GM21723 (cell line): ENCODE results near the gene CIBAR2.
"Not testable (repeated sequence)": the region's sequence is repeated elsewhere in the genome, so short reads cannot be mapped to it uniquely, and the experiment has no call there.

Experiments used
- ATAC-seq: cut with Tn5 transposase; IDR thresholded peaks from one replicate; pipeline ENCODE4 v1.9.1; 2021; ENCODE audit warnings: mild to moderate bottlenecking, moderate library complexity; ENCODE audit not compliant: unreplicated experiment

The CIBAR2 gene

DNA sequence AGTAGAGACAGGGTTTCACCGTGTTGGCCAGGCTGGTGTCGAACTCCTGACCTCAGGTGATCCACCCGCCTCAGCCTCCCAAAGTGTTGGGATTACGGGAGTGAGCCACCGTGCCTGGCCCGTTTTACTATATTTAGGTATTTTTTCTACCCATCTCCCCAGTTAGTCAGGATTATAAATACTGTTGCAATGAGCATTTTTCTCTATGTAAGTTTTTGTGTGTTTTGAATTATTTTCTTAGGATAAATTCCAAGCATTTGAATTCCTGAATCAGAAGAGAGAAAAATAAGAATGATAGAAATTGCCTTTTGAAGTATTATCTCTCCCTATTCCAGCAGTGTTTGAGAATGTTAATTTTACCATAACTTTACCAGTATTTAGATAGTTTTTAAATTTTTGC lies 48.1 kb downstream of the CIBAR2 start:
- no peak for ATAC-seq

DNA sequence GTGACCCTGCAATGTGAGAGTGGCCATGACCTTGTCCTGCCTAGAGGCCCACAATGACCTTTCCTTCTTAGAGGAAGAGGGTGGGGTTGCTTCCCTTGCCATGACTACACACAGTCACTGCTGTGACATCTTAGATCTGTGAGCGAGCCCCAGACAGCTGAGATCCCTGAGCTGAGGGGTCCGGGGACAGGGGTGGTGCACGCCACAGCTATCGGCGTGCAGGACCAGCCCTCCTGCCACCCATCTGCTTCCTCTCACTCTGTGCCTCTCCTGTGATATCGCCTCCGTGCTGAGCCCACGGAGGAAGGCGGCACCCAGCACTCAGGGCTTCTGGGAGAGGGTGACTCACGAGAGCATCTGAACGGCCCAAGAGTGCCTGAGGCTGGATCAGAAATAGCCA lies 49.4 kb downstream of the CIBAR2 start:
- no peak for ATAC-seq

DNA sequence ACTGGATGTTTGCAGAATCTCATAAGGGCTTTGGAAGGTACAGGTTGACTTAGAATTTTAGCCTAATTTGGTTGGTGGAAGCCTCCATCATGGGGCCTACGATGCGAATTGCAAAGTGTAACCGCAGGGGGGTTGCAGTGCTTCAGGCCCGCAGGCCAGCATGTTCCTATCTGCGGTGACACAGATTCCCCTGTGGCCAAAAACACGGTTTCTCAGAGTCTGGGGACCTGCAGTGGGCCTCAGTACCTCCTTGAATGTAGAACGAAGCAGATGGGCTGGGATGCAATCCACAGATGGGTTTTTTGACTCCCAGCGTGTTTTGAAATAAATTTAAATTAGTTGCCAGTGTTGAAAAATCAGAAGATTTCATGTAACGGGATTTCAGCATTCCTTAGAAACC lies 49.9 kb downstream of the CIBAR2 start:
- no peak for ATAC-seq

DNA sequence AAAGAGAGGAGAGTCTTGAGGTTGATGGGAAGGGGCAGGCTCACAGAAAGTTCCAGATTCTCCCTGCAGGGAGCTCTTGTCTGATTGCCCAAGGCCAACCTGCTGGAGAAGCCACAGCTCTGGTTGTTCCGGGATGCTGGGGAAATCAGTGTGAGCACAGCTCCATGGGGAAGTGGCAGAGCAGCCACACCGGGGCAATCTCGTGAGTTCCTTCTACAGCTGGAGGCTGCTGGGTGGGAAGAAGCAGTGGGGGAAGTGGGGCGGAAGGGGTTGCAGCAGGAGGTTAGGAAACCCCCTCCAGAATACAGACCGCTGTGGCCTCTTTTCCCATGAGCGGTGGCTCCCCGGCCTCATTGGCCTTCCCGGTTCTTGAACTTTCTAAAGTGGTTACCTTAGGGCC lies 50.7 kb downstream of the CIBAR2 start:
- no peak for ATAC-seq

DNA sequence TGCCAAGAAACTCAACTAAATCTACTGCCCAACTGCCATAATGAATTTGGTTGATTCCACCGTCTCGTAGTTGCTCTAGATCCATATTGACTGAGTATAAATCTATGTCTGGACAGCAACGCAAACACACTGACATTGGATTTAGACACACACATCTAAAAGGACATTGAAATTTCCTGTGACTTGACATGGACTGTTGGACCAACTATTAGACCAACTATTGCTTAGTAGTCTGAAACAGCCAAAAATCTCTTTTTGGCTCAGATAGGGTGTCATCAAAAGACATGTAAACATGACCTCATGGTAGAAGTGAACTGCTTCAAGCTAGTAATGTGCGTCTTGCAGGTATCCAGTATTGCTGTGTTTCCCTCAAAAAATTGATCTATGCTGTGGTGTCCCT lies 53.4 kb downstream of the CIBAR2 start:
- ATAC-seq, result no peak

DNA sequence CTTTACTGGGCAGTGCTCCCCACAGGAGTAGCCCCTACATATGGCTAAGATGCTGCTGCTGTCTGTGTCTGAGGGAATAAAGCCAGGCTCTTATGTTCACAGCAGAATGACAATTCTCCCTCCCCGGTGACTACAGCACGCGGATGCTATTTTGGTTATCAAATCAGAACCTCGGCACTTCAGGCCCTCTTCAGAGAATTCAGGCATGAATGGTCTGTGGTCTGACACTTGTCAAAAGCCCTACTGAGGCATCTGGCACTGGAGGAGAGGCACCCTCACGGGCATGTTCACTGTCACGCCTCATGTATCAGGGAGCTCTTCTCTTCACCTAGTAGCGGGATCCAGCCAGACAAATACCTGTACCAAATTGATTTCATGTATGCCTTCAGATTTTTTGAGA lies 54.3 kb downstream of the CIBAR2 start:
- no peak for ATAC-seq

DNA sequence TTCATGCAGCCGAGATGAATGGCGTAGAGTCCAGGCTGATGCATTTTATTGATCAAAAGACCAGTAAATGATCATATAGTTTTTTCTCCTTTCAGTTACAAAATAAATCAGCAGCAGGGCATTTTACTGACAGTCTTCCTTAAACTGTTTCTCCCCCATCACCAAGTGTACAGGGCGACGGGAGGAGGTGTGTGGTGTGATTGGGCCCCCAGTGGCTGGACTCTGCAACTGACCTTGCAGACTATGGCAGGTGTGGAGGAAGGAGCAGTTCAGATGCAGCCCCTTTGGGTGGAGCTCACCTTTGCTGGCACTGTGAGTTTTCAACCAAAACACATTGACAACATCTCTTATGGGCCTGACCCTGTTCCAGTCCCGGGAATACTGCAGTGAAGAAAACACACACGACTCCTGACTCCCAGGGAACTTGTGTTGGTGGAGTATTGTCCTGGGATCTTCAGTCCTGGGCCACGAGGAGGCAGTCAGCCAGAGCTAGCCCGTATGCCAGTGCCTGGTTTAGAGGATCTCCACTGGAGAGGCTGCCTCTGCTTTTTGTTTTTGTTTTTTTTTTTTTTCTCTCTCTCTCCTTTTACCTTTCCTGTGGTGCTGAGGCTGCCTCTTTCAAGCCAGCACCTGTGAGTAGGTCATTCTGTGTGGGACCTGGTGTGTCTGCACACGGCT lies 54.9 kb downstream of the CIBAR2 start:
- no peak for ATAC-seq

DNA sequence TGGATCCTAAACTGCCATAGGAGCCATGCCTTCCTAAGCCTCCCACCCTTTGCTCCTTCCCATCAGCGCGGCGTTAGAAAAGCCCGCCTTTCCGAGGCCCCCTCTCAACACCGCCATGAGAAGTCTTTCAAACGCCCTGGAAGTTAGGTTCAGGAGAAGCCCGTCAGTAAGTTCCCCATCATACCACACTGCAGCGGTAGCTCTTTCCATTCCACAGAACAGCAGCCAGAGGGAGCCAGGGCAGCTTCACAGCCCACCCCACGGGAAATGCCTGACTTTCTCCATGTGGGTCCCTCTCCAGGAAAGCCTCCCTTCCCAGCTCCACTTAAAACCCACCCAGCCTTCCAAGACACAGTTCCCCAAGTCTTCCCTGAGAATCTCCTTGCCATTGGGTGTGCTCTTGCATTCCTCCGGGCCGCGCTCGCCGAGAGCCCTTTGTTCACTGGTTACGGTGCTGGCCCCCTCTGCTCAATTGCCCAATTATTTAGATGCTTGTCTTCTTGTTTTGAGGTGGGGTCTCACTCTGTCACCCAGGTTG lies 56.0 kb downstream of the CIBAR2 start:
- ATAC-seq, result no peak

DNA sequence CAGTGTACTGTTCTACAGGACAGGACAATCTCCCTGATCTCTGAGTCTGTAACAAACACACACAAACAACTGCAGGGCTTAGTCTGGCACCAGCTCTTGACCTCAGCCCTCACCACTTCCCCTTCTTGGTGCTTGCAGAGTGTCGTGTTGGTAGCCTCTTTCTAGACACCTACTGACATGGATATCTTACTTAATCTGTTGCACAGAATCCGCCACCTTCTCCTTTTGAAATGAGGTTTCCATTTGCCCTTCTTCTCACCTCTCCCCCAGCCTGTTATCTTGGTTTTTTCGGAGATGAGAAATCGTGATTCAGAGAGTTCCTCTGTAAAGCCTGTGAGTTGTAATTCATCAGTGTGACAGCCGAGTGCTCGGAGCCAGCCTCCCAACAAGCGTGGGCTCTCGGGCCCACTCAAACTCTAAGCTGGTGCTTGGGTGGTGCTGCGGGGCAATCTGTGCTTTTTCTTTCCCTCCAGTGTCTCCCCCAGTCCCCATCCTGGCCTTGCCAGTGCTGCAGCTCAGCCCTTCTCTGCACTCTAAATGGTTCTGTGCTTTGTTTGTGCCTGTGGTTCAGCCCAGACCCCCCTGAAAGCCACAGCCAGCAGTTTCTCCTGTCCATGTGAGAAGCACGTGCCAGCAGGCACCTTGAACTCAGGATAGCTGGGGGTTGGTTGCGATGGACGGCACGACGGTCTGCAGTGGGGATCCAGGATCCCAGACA lies 56.6 kb downstream of the CIBAR2 start:
- ATAC-seq, result peak; percentile 90

DNA sequence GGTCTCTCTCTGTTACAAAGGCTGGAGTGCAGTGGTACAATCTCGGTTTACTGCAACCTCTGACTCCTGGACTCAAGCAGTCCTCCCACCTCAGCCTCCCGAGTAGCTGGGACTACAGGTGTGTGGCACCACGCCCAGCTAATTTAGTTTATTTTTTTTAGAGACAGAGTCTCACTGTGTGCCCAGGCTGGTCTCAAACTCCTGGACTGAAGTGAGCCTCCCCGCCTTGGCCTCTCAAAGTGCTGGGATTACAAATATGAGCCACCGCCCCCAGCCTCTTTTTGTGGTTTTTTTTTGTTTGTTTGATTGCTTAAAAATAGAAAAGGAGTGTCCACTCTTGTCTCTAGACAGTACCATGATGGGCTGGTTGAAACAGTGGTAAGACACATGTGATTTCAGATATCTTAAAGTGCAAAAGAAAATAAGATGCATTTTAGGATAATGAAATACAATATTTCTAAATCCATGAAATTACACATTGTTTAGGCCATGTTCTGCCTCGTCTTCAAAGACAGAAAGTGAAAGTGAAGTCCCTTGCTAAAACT lies 57.3 kb downstream of the CIBAR2 start:
- ATAC-seq, result no peak

DNA sequence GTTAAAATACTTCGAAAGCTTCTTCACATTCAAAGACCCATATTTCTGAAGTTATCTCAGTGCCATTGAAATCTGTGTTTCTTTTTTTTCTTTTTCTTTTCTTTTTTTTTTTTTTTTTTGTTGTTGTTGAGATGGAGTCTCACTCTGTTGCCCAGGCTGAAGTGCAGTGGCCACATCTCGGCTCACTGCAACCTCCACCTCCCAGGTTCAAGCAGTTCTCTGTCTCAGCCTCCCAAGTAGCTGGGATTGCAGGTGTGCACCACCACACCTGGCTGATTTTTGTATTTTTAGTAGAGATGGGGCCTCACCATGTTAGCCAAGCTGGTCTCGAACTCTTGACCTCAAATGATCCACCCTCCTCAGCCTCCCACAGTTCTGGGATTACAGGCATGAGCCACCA lies 58.0 kb downstream of the CIBAR2 start:
- not testable (repeated sequence) for ATAC-seq

DNA sequence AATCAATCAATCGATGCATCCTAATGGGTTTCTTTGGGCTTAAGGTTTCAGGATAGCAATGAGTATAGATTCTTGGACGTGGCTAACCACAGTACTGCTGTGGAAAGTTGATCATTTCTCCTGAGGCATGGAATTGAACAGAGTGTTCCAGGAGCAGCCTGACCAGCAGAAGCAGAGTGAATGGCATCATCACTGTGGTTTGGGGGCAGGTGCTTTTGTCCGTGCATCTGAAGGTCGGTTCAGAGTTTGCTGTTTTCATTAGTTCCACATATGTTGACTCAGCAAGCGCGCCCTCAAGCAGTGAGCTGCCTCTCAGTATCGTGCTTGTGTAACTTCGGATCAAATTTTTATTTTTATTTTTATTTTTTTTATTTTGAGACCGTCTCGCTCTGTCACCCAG lies 59.7 kb downstream of the CIBAR2 start:
- ATAC-seq, result no peak

DNA sequence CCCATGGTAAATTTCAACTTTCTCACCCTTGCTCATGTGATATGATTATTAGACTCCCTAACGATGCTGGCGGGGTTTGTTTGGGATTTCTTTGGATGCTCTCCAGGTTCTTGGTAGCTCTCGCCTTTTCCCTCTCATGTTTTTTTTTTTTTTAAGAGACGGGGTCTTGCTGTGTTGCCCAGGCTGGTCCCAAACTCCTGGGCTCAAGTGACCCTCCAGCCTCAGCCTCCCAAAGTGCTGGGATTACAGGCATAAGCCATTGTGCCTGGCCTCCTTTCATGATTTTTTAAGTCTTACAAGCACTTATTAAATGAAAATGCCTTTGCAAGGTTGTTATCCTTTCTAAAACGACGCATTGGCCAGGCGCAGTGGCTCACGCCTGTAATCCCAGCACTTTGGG lies 60.6 kb downstream of the CIBAR2 start:
- ATAC-seq, result no peak

DNA sequence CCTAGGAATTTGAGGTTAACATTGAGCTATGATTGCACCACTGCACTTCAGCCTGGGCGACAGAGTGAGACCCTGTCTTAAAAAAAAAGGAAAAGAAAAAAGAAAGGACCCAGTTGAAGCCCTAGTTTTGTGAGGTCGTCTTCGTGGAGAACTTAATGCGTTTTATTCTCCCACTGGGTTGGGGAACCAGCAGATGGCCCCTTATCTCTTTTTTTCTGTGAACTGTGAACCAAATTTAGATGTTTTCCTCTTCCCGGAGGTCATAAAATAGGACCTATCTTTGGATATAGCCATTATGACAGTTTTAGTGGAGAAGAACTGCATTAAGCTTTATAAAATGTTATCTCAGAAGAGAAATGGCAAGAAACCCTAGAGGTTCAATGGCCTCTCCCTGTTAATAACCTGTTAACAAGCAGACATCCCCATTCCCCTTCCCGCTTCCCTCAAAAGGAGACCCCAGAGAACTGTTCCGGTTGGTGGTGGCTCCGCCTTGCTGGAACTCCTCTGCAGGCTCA lies 61.1 kb downstream of the CIBAR2 start:
- ATAC-seq, result no peak

DNA sequence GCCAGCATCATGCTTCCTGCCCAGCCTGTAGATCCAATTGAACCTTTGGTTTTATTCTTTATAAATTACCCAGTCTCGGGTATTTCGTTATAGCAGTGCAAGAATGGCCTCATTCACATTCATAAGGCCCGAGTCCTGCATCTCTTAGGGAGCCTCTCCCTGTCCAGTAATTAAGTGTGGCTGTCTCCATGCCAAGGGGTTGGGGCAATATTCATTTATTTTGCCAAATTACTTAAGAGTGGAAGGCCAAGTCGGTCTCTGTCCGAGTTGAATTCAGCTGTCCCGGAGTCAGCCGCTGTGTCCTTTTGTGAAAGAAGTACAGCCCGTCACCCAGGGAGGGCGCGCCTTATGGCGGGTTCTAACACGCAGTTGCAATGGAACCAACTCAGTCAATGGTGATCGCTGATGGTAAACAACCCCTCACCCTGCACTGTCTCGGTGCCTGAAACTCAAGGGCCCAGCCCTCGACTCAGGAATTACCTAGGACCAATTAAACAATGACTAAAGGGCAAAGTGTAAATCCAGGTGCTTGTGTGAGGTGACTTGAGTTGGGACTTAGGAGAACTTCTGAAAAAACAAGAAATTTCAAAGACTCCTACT lies 62.5 kb downstream of the CIBAR2 start:
- ATAC-seq, result no peak

DNA sequence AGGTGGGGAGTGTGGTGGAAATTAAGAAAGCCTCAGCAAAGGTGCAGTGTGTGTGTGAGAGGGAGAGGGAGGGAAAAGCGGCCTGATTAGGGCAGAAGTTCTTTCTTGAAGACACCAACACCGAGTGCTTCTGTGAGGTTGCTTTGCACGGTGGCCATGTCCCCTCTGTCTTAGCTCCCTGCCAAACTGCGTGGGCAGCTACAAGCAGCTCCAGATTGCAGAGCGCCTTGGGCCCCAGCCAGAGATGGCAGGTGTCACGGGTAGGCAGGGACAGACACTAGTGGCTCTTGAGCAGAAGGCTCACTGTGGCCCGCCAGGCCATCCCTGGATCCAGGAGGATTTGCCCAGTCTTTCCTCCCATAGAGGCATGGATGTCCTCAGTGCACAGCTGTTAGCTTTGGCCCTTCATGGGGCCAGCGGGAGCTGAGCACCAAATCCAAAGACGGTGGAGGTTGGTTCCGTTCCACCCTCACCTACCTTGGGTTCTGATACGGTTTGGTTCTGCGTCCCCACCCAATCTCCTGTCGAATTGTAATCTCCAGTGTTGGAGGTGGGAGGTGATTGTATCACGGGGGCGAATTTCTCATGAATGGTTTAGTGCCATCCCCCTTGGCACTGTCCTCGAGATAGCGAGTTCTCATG lies 63.2 kb downstream of the CIBAR2 start:
- no peak for ATAC-seq
